Bone marrow (tissue), 2 donors: Measurements from ENCODE around the gene LATS1.

ENCODE experiments used
- DNase-seq, 2 donors: peaks; one replicate each; lab custom pipeline; 2025; lab: John Stamatoyannopoulos, UW

Gene LATS1

DNA sequence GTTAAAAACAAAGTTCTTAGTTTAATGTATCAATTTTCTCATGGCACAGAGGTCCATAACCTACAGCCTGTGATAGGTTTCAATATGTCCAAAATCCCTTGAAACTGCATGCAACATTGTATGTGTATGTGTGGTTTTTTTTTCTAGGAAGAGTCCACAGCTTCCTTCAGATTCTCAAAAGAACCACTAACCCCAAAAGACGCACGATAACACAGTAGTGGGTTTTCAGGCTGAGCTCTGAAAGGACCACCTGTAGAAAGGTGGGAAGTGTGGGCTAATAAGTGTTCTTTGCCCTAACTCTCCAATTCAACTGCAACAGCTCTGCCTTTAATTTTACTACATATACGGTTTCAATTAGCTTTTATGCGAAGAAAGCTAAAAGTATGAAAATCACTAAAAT, 57.9 kb downstream of the LATS1 start:
- DNase-seq: no peak

- no peak for DNase-seq
These were observed 60.5 kb downstream of the LATS1 start for GRCh38 chr6:149657441-149657840.

- DNase-seq: no peak
These were observed 66.8 kb downstream of the LATS1 start for GRCh38 chr6:149651056-149651455.

- peak; percentile 63 to 71 for DNase-seq
These were observed 69.5 kb downstream of the LATS1 start, which contains the start of gene KATNA1 for GRCh38 chr6:149648148-149649145. TSS of gene KATNA1 (minus strand) at chr6:149648714. CDS start at chr6:149638547, 10,167 bp downstream.

GRCh38 chr6:149646599-149646998, 71.3 kb downstream of the LATS1 start:
- no peak for DNase-seq

DNA sequence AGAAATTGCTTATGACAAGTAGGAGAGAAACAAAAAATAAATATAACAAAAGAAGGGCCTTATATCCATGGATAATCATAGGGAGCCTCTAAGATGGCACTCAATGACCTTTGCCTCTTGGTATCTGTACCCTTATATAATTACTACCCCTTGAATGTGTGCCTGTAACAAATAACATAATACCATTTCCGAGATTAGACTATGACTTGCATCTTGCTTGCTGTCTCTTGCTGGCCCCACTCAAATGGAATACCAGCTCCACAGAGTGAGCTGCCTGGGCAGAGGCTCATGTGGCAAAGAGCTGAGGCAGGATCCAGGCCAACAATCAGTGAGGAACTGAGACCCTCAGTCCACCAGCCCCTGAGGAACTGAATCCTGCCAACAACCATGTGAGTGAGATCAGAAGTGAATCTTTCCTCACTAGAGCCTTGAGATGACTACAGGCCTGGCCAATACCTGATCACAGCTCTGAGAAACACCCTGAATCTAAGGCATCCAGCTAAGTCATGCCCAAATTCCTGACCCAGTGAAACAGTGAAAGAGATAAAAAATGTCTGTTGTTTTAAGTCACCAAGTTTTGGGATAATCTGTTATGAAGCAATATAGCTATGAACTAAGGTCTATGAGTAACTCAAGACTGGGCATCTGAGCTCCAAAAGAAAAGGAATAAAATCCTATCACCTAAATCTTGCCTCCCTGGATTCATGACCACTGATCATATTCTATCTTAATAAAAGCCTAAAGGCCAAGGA, 74.9 kb downstream of the LATS1 start:
- no peak for DNase-seq

GRCh38 chr6:149636124-149636523, 81.8 kb downstream of the LATS1 start:
- no peak for DNase-seq

DNA sequence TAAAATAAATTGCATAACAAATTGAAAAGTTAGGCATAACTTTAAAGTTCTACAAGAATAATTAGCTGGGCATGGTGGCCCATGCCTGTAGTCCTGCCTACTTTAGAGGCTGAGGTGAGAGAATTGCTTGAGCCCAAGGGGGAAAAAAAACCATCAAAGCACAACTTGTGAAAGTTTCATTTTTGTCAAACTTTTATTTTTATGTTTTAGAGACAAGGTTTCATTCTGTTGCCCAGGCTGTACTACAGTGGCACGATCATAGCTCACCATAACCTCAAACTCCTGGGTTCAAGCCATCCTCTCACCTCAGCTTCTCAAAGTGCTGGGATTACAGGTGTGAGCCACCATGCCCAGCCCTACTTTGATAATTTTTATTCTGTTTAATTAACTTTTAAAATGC, 83.6 kb downstream of the LATS1 start:
- no peak for DNase-seq

- no peak for DNase-seq
These were observed 88.9 kb downstream of the LATS1 start for GRCh38 chr6:149628875-149629510.

DNA sequence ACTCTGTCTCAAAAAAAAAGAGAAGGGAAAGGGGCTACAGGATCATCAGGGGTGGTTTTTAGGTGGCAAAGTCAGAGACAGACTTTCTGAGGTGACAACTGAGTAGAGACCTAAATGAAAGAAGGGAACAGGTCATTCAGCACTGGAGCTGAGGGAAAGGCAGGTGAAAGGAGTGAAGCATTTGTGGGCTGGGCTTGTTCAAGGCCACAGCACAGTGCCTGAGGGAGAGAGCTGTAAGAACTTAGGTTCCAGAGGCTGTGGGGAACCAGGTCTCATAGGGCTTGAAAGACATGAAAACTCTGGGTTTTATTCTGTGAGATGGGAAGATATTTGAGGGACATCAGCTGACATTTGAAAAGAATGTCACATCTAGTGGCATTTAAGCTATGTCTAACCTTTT, 90.2 kb downstream of the LATS1 start:
- DNase-seq: no peak

- no peak for DNase-seq
These were observed 102.1 kb downstream of the LATS1 start for GRCh38 chr6:149615805-149616204.

DNA sequence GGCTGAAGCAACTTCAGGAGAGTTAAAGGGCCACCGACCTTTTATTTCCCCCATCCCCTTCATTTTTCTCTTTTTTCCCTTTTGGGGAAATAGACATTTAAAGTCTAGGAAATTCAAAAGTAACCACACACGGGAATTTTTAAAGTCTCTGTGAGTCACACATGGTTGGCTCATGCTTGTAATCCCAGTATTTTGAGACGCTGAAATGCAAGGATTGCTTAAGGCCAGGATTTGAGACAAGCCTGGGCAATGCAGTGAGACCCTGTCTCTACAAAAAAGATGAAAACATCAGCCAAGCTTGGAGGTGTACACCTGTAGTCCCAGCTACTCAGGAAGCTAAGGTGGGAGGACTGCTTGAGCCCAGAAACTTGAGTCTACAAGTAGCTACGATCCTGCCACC, 103.6 kb downstream of the LATS1 start:
- DNase-seq: no peak

- DNase-seq: no peak
These were observed 109.4 kb downstream of the LATS1 start for GRCh38 chr6:149608381-149608982.
